Measurements from ENCODE around the gene VPS51.

The VPS51 gene

GRCh38 chr11:65150509-65151299, 54.7 kb downstream of the VPS51 start:
- ChIA-PET POLR2A (ENCODE audit: low non-redundant PET) (no interaction called here), CTCF (interaction anchor here (0.6 kb wide), 1 partner anchor 1111 kb away, joined by 3 read pairs; no protein-coding TSS in a partner anchor)
- peak; percentile 72 for DNase-seq (ENCODE audit: low spot score)
- TF ChIP-seq CTCF (conservative IDR thresholded peaks at IDR 0.05; ENCODE audit: low read depth), result no peak
- H3K27ac ChIP-seq, result peak overlapping the region; percentile 87

- TF ChIP-seq CTCF (conservative IDR thresholded peaks at IDR 0.05; ENCODE audit: low read depth), result no peak
- CTCF ChIA-PET, result interaction anchor here (0.6 kb wide), 1 partner anchor 1111 kb away, joined by 3 read pairs; no protein-coding TSS in a partner anchor
- no peak for DNase-seq (ENCODE audit: low spot score)
- H3K27ac ChIP-seq, result peak overlapping the region; percentile 87
- POLR2A ChIA-PET (ENCODE audit: low non-redundant PET), result no interaction called here
These were observed 55.4 kb downstream of the VPS51 start for GRCh38 chr11:65151331-65151899.

GRCh38 chr11:65152122-65152521, 56.1 kb downstream of the VPS51 start:
- ChIA-PET POLR2A (ENCODE audit: low non-redundant PET) (no interaction called here), CTCF (no interaction called here)
- no peak for DNase-seq (ENCODE audit: low spot score)
- no peak for TF ChIP-seq CTCF (conservative IDR thresholded peaks at IDR 0.05; ENCODE audit: low read depth)
- no peak overlapping the region for H3K27ac ChIP-seq

DNA sequence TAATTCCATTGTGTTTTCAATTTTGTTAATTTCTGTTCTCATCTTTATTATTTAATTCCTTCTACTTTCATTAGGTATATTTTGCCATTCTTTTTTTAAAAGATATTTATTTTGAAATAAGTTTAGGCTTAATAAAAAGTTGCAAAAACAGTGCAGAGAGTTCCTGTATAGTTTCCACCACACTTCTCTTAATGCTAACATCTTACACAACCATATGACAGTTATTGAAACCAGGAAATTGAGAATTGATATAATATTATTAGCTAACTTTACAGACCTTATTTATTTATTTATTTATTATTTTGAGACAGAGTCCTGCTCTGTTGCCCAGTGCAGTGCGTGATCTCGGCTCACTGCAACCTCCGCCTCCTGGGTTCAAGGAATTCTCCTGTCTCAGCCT, 60.2 kb downstream of the VPS51 start:
- DNase-seq (ENCODE audit: low spot score), result no peak
- TF ChIP-seq CTCF (conservative IDR thresholded peaks at IDR 0.05; ENCODE audit: low read depth), result no peak
- H3K27ac ChIP-seq, result no peak overlapping the region
- CTCF ChIA-PET, result no interaction called here
- POLR2A ChIA-PET (ENCODE audit: low non-redundant PET), result no interaction called here

GRCh38 chr11:65156926-65157325, 60.9 kb downstream of the VPS51 start:
- DNase-seq (ENCODE audit: low spot score), result no peak
- ChIA-PET CTCF (no interaction called here), POLR2A (ENCODE audit: low non-redundant PET) (no interaction called here)
- no peak for TF ChIP-seq CTCF (conservative IDR thresholded peaks at IDR 0.05; ENCODE audit: low read depth)
- no peak overlapping the region for H3K27ac ChIP-seq

GRCh38 chr11:65157336-65157735, 61.3 kb downstream of the VPS51 start:
- ChIA-PET CTCF (interaction anchor here (0.6 kb wide), 1 partner anchor 189 kb away, joined by 3 read pairs; no protein-coding TSS in a partner anchor), POLR2A (ENCODE audit: low non-redundant PET) (interaction anchor here (0.6 kb wide), 1 partner anchor 104 kb away, joined by 4 read pairs; the partner anchor contains the start of gene POLA2)
- TF ChIP-seq CTCF (conservative IDR thresholded peaks at IDR 0.05; ENCODE audit: low read depth), result no peak
- no peak overlapping the region for H3K27ac ChIP-seq
- DNase-seq (ENCODE audit: low spot score), result no peak
